K562 (cell line): Measurements from ENCODE around the gene ERGIC1. TPM values are rescaled to one million over a fixed set of nuclear protein-coding genes. Genes with fewer than 3 reads are reported as not detected.

Experiments
- PCBP2 ChIP-seq: fragments of 200-400 bp; formaldehyde crosslinking; IDR thresholded peaks from 2 replicates; pipeline ENCODE4 v1.6.1; 2018; ENCODE audit warnings: low read length, low read depth, mild to moderate bottlenecking, moderate library complexity; ENCODE audit not compliant: poor library complexity, severe bottlenecking
- ZNF124 ChIP-seq: sonication (generic); formaldehyde crosslinking; IDR thresholded peaks from 2 replicates; pipeline ENCODE4 v1.8.1; 2022; ENCODE audit warnings: missing genetic modification reagents
- ZNF140 ChIP-seq: fragments of 250-450 bp; sonication (Bioruptor Pico); IDR thresholded peaks from 2 replicates; pipeline ENCODE4 v1.8.0; 2021; ENCODE audit warnings: moderate library complexity, mild to moderate bottlenecking, inconsistent platforms
- ZNF583 ChIP-seq: fragments of 250-450 bp; sonication (Bioruptor Pico); IDR thresholded peaks from 2 replicates; pipeline ENCODE4 v1.4.0; 2020
- polyA plus RNA-seq, 8 experiments: library from polyadenylated mRNA; depleted of rRNA in 4 of 8; stranded (reverse) in 5 of 8; unstranded in 3 of 8; fragments of >200 nt; fragmentation: Nextera tagmentation in 2 of 8; fragmentation: Illumina TruSeq in 1 of 8; extraction: Ambion mirVana in 2 of 8; extraction: Trizol in 1 of 8; gene quantifications; 2 replicates each; pipeline versions ENCODE4 v1.2.1 to v1.2.3, GENCODE V29; 2011 to 2014; ENCODE audit warnings: inconsistent platforms in 1 of 8, missing spikeins in 1 of 8
- total RNA-seq, 7 experiments: library from RNA; depleted of rRNA in 6 of 7; stranded (reverse); fragments of >200 nt in 6 of 7; fragmentation: Illumina TruSeq in 2 of 7; extraction: Trizol in 2 of 7; gene quantifications; 2 replicates each; pipeline versions ENCODE4 v1.2.1 to v1.2.3, GENCODE V29; 2011 to 2021; ENCODE audit warnings: low replicate concordance in 1 of 7
- TF ChIP-seq, protein P1 (sequence below), 2 experiments: fragments of 150-350 bp in 1 of 2; IDR thresholded peaks; 2 replicates each; pipeline ENCODE4 v1.6.1; 2012 to 2016; ENCODE audit warnings: low read depth in 2 of 2, low read length in 2 of 2, mild to moderate bottlenecking in 1 of 2, moderate library complexity in 1 of 2
- TF ChIP-seq, protein P2 (sequence below): fragments of 450-650 bp; IDR thresholded peaks from 2 replicates; pipeline ENCODE4 v1.6.1; 2017; ENCODE audit warnings: mild to moderate bottlenecking, moderate library complexity

The ERGIC1 gene
- total and polyA plus RNA-seq, 9 of the 15 experiments (the other 6 are each of a cell fraction or from before 2014, with no cell fraction given) = 5.5 to 68.4 (median 36.4) TPM

DNA sequence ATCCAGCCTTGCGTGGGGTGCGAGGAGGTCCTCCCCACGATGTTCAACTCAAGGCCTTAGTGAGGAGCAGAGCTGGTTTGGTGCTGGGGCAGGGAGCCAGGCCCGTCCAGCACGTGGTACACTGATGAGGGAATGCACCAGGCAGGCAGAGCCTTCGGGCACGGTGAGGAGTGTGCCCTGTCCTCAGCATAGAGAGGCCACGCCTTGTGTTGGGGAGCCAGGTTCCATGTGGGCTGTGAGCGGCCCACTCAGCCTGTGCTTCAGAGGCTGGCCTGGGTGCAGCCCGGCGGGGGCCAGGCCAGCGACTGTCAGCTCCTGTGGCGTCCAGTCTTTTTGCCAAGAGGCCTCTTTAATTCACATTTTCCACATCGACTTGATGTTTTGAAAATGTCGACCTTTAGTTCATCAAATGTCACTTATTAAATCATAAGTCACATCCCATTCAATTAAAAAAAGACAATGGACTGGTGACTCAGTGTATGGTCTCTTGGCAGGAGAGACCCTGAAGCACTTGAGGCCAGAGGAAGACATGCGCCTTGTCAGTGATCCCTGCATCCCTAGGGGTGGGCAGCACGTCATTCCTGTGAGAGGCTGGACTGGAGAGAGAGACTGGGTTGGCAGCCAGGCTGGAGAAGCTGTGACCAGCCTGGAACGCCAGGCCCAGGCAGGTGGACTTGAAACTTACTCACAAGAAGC, 21.7 kb downstream of the ERGIC1 start (continued):
- TF ChIP-seq, protein P1, sequence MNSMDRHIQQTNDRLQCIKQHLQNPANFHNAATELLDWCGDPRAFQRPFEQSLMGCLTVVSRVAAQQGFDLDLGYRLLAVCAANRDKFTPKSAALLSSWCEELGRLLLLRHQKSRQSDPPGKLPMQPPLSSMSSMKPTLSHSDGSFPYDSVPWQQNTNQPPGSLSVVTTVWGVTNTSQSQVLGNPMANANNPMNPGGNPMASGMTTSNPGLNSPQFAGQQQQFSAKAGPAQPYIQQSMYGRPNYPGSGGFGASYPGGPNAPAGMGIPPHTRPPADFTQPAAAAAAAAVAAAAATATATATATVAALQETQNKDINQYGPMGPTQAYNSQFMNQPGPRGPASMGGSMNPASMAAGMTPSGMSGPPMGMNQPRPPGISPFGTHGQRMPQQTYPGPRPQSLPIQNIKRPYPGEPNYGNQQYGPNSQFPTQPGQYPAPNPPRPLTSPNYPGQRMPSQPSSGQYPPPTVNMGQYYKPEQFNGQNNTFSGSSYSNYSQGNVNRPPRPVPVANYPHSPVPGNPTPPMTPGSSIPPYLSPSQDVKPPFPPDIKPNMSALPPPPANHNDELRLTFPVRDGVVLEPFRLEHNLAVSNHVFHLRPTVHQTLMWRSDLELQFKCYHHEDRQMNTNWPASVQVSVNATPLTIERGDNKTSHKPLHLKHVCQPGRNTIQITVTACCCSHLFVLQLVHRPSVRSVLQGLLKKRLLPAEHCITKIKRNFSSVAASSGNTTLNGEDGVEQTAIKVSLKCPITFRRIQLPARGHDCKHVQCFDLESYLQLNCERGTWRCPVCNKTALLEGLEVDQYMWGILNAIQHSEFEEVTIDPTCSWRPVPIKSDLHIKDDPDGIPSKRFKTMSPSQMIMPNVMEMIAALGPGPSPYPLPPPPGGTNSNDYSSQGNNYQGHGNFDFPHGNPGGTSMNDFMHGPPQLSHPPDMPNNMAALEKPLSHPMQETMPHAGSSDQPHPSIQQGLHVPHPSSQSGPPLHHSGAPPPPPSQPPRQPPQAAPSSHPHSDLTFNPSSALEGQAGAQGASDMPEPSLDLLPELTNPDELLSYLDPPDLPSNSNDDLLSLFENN (IDR thresholded peaks at IDR 0.05; ENCODE audit: low read depth in 2 of 2, low read length in 2 of 2) = no peak
- TF ChIP-seq ZNF140 (CRISPR knock-in tag) (no peak), ZNF583 (CRISPR knock-in tag) (no peak), ZNF124 (CRISPR knock-in tag) (no peak), PCBP2 (no peak)
- TF ChIP-seq, protein P2, sequence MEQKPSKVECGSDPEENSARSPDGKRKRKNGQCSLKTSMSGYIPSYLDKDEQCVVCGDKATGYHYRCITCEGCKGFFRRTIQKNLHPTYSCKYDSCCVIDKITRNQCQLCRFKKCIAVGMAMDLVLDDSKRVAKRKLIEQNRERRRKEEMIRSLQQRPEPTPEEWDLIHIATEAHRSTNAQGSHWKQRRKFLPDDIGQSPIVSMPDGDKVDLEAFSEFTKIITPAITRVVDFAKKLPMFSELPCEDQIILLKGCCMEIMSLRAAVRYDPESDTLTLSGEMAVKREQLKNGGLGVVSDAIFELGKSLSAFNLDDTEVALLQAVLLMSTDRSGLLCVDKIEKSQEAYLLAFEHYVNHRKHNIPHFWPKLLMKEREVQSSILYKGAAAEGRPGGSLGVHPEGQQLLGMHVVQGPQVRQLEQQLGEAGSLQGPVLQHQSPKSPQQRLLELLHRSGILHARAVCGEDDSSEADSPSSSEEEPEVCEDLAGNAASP = no peak
